HG03159 (cell line): ENCODE data around the gene MCM5.
"Not testable (repeated sequence)": the region's sequence is repeated elsewhere in the genome, so short reads cannot be mapped to it uniquely, and the experiment has no call there.

Source experiments
- ATAC-seq: cut with Tn5 transposase; IDR thresholded peaks from one replicate; pipeline ENCODE4 v1.9.1; 2021; ENCODE audit warnings: mild to moderate bottlenecking, moderate library complexity; ENCODE audit not compliant: unreplicated experiment

MCM5 gene

DNA sequence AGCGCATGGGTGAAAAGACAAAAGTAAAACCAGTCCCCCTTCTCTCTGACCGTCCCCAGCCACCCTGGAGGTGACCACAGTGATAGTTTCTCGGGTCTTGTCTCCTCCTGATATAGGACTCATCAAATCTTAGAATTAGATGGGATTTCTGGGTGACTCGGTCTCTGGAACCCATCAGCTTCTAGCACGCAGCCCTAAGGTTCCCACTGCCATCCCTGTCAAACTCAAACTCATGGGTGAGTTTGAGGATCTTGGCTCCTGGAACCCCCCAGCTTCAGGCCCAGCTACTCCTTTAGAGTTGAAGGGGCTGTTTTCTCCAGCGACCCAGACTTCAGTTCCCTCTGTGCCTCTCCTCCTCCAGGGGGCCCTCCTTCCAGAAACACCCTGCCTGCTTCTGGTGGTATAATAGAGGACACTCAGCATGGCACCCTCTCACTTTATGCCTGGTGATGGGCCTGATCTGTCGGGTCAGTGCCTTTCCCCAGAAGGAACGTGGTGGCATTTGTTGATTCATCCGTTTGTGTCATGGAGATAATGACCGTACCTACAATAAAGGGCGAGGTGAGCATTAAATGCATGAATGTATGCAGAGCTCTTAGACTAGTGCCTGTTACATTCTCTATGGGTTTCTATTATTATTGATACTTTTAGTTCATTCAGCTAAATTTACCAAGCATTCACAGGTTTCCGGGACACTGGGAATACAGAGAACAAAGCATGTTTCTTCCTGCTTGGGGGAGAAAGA, 31.7 kb downstream of the MCM5 start:
- no peak for ATAC-seq

DNA sequence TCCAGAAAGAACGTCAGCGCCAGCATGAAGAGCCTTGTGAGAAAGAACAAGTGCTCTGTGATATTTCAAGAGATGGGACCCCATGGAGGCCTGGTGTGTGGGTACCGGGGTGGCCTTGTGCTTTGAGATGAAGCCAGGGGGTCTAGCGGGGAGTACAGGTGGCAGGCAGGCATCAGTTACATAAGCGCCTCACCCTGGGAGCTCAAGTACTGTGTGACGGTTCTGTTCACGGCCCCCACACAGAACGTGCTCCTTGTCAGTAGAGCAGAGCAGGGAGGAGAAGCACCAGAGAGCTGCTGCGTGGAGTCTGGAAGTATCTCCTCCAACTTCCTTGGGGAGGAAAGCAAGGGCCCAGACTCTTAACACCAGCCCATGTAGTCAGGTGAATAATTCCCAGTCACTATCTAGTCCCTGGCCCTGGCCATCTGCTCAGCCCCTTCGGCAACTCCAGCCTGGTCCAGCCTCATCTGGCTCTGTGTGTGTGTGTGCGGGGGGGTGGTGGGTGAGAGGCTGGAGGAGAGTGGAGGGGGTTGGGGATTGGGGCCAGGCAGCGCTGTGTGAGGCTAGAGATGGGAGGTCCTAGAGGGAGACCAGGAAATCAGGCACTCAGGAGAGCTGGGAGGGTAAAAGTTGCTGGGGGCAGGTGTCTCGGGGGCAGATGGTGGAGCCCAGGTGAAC, 32.4 kb downstream of the MCM5 start:
- no peak for ATAC-seq

DNA sequence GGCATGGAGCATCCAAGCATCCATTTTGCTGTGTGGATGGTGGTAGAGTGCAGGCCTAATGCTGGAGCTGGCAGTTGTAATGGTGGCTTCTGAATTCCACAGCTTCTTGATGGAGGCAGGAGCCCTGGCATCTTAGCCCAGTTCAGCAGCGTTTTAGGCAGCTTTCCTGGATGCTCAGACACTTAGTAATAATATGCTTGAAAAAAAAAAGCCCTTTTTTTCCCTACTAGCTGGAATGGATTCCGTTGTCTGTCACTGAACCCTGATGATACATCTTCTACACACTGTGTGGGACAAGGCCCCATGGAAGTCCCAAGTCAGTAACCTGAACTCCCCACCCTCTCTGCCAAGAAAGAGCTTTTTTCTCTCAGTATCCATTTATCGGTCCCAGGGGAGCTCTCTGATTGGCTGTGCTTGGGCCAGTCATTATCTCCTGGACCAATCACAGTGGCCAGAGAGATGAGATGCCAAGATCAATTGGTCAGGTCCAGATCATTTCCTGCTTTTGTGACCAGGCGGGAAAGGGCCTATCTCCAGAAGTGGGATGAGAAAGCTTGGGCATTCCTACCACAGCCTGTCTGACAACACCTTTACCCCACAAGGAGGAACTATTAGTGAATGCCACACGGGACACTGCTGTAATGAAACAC, 34.2 kb downstream of the MCM5 start:
- no peak for ATAC-seq

DNA sequence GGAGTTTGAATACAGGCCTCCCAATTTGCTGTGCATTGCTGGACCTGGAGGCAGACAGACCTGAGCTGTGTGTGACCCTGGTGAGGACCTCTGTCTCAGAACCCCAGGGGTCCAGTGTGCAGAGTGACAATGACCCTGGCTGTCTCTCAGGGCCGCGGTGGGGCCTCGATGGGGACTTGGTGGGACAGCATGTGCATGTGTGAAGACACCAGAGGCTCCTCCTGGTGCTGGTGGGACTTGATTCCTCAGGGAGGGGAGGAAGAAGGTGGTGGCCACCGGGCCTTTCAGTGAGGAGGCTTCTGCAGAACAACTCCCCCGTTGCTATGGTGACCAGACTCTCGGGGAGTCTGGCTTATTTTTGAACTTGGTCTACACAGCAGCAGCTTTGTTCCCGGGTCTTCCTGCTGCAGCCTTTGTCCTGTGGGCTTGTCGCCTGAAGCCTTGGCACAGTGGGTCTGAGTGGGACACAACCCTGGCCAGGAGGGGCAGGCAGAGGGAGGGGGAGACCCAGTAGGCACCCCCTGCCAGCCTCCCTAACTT, 35.3 kb downstream of the MCM5 start:
- no peak for ATAC-seq

DNA sequence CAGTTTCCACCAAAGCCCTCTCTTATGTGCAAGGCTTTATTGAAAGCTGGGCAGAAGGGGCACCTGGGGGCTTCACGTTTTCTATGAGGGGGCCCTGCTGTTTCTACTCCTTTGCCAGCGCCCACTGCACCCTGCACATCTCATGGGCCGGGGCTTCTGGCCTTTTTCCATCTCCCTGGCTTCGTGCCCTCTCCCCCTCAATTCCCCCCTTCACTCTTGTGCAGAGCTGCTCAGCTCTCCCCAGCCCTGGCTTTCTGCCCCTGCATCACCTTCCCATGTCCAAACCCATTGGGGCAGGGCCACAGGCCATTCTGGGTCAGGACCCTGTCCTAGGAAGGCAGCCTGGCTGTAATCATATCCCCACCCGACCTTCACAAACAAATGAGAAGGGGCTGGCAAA, 36.5 kb downstream of the MCM5 start:
- no peak for ATAC-seq

DNA sequence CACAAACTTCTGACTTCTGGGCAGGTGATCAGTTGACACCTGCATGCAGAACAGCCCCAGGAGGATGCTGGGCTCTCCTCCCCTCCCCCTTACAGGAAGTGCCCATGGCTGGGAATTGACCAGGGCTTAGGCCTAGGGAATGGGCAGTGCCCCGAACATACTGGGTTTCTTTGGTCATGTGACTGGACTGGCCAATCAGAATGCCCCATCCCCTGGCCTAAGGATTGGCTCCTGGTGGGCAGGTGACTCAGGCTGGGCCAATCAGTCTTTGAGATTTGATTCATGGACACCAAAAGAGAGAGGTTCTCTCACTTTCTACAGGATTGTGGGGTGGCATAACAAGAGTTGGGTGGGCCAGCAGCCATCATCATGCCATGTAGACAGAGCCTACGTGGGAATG, 37.1 kb downstream of the MCM5 start:
- no peak for ATAC-seq

DNA sequence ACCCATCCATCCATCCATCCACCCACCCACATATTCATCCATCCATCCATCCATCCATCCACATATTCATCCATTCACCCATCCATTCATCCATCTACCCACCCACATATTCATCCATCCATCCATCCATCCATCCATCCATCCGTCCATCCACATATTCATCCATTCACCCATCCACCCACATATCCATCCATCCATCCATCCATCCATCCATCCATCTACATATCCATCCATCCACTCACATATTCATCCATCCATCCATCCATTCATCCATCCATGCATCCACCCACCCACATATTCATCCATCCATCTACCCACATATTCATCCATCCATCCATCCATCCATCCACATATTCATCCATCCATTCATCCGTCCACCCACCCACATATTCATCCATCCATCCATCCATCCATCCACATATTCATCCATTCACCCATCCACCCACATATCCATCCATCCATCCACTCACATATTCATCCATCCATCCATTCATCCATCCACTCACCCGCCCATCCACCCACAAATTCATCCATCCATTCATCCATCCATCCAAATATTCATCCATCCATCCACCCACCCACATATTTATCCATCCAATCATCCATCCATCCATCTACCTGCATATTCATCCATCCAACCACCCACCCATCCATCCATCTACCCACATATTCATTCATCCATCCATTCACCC, 38.9 kb downstream of the MCM5 start:
- ATAC-seq = not testable (repeated sequence)

DNA sequence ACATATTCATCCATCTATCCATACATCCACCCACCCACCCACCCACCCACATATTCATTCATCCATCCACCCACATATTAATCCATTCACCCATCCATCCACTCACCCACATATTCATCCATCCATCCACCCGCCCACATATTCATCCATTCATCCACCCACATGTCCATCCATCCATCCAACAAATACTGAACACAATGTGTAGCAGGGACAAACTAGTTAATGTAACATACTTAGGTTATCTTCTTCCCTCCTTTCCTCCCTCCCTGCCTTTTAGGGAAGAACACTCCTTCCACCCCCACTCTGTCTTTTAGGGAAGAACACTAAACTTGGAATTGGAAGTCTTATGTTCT, 39.4 kb downstream of the MCM5 start:
- no peak for ATAC-seq

DNA sequence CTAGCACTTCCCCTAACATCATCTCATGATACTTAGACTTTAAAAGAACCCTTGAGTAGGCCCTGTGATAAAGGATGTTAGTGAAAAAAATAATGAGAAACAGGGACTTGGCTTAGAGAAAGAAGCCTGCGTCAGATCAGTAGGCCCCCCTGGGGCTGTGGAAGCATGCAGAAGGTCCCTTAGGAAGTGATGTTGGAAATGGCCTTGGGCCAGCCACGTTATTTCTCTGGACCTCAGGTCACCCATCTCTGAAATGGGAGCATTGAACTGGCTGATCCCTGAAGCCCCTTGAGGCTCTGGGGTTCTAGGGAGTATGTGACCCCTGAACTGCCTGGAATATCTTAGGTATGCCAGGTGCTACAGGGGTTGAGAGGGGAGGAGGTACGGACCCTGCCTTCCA, 40.2 kb downstream of the MCM5 start:
- ATAC-seq = no peak

DNA sequence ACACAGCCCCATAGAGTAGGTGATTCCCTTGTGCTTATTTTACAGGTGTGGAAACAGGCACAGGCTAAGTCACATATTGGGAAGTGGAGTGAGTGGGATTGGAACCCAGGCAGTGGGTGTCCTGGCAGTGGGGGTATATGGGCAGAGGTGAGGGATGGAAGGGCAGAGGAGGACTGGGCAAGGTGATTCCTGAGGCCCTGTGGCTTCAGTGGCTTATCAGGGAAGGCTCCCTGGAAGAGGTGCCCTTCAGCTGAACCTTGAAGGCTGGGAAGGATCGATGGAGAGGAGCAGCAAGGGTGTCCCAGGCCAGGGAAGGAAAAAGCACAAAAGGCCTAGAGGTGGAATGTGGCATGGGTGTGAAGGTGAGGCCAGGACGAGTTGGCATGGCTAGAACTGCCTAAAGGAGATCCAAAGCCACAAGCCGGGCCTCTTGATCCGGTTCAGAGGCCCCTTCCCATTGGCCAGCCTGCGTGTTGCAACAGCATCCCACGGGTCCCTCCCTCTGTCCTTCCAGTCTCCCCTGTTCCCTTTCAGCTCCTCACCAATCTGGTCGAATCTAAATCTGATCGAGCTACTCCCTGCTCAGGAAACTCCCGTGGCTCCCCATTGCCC, 41.7 kb downstream of the MCM5 start:
- no peak for ATAC-seq

DNA sequence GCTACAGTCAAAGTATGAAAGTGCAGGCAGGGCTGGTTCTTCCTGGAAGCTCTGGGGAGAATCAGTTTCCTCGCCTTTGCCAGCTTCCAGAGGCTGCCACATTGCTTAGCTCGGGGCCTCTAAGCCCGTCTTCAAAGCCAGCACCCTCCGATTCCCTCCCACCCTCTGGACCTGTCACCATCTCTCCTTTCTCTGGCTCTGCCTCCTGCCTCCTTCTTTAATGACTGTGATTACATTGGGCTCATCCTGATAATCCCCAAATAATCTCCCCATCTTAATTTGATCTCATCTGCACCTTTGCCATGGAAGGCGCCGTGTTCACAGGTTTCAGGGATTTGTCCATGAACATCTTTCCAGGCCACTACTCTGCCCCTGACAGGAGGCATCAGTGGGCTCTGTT, 42.5 kb downstream of the MCM5 start:
- ATAC-seq = no peak

DNA sequence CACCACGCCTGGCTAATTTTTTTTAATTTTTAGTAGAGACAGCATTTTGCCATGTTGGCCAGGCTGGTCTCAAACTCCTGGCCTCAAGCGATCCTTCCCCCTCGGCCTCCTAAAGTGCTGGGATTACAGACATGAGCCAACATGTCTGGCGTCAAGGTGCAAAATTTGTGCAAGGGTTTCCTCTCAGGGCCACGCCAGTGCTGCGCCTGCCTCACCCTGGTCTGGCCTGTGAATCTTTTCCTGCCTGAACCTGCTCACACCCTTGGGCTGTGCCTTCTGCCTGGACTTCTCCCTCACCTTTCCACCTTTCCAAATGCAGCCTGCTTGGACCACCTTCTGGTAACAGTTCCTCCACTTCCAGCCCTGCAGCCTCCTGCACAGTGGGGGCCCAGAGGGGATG, 43.4 kb downstream of the MCM5 start:
- no peak for ATAC-seq

DNA sequence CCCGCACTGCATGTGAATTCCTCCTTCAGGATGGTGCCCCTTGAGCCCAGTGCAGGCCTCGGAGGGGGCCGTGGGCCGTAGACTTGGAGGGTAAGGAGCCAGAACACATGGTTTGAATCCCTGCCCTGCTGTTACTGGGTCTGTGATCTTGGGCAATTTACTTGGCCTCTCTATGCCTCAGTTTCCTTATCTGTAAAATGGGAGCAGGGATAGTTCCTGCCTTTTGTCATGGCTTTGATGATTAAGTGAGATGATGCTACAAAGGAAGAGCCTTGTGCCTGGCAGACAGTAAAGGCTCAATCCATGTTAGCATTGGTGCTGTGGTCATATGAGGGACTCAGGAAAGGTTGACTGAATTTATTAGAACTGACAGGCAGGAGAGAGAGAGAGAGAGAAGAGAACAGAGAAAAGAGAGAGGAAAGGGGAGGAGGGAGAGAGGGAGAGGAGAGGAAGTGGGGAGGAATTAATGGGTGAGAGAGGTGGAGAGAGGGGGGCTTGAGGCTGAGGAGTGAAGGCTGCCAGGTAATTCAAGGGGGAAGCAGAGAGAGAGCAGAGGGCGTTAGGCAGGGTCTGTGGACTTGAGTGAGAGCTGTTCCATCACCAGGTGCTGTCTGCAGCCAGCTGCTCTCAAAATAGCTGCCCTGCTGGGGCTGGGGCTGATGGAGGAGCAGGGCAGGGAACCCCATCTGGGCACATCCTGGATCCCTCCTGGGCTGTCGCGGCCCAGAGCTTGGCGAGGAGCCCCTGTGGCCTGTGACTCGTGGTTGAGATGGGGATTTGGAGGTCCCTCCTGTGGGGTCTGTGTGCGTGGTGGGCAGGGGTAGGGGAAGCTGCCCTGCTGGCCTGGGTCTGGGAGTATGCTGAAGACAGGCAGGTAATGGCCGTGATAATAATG, 44.1 kb downstream of the MCM5 start:
- no peak for ATAC-seq

DNA sequence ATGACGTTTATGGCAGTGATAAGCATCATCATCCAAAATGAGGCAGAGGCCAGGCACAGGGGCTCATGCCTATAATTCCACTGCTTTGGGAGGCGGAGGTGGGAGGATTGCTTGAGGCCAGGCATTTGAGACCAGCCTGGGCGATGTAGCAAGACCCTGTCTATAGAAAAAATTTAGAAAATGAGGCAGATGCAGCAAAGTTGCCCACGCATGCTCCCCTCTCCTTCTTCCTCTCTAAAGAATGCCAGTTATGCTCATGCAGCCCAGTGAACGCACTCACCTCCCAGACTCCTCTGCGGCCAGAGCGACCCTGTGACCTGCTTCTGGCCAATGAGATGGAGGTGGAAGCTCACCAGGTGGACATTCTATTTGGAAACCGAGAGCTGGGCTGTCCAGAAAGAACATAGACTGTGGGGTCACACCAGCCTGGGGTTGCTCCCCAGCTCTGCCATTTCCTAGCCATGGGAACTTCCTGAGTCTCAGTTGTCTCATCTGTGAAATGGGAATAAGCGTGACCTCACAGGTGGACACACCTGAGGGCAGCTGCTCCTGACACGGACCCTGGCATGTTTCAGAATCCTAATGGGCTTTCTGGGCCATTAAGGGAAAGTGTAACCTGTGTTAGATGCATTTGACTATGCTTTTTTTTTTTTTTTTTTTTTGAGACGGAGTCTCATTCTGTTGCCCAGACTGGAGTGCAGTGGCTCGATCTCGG, 44.9 kb downstream of the MCM5 start:
- no peak for ATAC-seq

DNA sequence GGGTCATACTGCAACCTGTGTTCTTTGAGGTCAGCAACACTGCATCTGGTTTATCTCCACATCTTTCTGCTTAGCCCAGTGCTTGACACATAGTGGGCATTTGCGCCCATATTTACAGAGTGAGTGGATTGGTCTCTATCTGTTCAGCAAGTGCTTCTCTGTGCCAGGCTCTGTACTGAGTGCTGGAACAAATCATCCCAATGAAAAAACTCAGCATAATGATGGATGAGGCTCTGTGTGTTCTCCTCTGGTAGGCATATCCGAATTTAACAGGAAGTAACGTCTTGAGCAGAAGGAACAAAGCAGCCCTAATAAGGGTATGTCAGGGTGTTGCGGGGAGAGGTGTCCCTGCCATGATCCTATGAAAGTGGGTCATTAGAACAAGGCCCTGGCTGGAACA, 46.0 kb downstream of the MCM5 start:
- no peak for ATAC-seq

DNA sequence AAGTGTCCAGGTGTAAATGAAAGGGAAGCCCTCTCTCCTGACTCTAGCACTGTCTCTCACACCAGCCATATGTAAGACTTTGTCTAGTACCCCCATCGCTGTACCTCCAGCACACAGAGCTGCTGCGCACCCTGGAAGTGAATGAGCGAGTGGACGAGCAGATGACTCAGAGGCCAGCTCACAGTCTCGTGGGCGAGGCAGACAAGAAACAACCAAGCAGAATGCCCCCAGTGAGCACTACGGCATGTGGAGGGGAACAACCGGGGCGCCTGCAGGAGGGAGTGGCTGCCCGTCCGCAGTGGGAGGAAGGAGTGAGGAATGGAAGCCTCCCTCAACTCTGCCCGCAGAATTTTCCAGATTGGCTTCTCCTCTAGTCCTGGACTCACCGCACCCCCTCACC, 46.4 kb downstream of the MCM5 start:
- no peak for ATAC-seq

DNA sequence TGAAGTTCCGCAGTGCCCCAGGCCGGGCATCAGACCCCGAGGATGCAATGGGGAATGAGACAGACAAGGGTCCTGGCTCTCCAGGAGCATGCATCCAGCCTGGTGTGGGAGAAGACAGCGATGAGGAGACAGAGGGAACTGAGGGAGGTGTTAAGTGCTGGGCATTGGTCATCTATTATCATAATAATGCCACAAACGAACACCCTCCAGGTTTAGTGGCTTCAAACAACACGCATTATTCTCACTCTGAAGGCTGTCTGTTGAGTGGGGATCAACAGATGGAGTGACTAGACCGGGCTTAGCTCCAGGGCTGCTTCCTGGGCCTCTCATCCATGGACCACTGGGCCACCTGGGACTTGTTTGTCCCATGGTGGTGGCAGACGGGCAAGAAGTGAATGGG, 48.6 kb downstream of the MCM5 start:
- ATAC-seq = no peak

DNA sequence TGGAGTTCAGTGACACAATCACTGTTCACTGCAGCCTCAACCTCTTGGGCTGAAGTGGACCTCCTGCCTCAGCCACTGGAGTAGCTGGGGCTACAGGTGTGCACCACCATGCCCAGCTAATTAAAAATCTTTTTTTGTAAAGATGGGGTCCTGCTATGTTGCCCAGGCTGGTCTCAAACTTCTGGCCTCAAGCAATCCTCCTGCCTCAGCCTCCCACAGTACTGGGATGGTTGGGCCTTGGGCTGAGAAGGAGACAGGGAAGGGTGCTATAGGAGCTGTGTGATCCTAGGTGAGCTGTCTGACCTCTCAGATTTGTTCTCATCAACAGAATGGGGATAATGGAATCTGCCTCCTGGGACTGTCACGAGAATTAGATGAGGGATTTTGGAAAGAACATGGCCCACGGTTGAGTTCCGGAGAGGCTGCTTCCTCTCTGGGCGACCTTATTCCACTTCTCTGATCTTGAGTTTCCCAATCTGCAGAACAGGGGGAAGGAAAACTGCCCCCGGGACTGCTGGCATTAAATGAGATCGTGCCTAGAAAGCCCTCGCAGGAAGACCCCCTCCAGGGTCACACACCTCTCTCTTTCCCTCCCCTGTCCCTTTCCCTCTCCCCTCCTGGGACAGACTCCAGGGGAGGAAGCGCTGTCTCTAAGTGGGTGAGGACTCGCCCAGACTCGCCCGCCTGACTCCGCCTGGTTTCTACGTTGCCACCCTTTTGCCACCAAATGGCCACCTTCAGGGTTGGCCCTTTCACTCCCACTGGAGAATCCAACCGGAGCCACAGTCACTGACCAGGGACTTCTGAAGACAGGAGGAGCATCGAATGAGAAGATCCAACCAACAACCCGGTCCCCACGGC, 50.1 kb downstream of the MCM5 start:
- no peak for ATAC-seq
